ENCODE data around the gene DSPP. TPM values are rescaled to one million over a fixed set of nuclear protein-coding genes. Genes with fewer than 3 reads are reported as not detected.

The DSPP gene
- total RNA-seq, result not detected in 2 replicates

DNA sequence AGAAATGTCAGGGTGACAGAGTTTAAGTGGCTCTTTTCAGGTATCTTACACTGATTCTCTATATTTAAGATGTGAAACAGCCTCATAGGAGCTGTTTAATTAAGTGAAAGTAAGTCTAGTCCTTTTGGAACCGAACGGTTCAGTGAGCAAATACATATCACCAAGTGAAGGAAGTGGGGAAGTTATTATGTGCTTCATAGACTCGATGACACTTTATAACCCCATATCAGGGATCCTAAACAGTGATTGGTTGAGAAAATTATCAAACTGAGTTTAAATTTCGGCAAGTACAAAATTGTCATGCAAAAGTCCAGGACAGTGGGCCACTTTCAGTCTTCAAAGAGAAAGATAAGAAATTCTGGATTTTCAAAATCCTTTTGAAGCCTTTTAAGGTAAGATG lies at the start of gene DSPP:
TSS of gene DSPP (plus strand) at position 301 of the 400 bp plus-strand sequence. CDS start 2,380 bp downstream, outside the sequence.

DNA sequence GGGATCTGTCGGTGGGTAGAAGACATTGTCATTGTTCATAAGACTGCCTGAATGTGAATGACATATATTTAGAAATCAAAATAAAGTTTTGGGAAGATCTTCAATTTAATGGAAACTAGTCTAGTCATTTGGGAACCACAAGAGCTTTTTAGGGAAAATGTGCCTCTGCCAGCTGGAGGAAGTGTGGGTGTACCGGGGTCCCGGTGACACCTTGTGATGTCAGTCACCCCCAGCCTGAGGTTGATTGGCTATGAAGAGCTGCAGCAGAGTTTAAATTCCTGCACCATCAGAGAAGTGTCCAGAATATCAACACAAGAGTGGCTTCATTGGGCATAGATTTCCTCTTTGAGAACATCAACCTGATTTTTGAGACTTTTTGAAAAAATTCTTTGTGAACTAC lies 41.7 kb downstream of the DSPP start, which contains the start of gene DMP1:
TSS of gene DMP1 (plus strand) at position 301 of the 400 bp plus-strand sequence. CDS start 6,213 bp downstream, outside the sequence.

Other genes with a start within 250 kb of the DSPP start
- gene HSD17B11, start 217.3 kb upstream of the DSPP start, total RNA-seq, result 39.5 and 49.8 TPM in 2 replicates
- gene NUDT9, start 186.0 kb upstream of the DSPP start, total RNA-seq, result 18.0 and 21.0 TPM in 2 replicates
- gene SPARCL1, start 79.2 kb upstream of the DSPP start, total RNA-seq, result 0.22 TPM in 1 of 2 replicates, not detected in the other
- not detected in 2 replicates for gene DMP1, start 41.8 kb downstream of the DSPP start, total RNA-seq
- gene IBSP, start 191.0 kb downstream of the DSPP start, total RNA-seq, result not detected in 2 replicates
- not detected in 2 replicates for gene MEPE, start 224.4 kb downstream of the DSPP start, total RNA-seq

Data from thoracic aorta endothelial cell (primary cell).